ENCODE measurements around the gene SNX32. TPM values are rescaled to one million over a fixed set of nuclear protein-coding genes. Genes with fewer than 3 reads are reported as not detected.
A peak's percentile ranks its signal among the peaks of the same experiment; 100 is the strongest.

SNX32 gene
- total and polyA plus RNA-seq, 2 of the 13 experiments (the other 11 are each of a cell fraction or from before 2014, with no cell fraction given) = 0.09 to 0.34 TPM

DNA sequence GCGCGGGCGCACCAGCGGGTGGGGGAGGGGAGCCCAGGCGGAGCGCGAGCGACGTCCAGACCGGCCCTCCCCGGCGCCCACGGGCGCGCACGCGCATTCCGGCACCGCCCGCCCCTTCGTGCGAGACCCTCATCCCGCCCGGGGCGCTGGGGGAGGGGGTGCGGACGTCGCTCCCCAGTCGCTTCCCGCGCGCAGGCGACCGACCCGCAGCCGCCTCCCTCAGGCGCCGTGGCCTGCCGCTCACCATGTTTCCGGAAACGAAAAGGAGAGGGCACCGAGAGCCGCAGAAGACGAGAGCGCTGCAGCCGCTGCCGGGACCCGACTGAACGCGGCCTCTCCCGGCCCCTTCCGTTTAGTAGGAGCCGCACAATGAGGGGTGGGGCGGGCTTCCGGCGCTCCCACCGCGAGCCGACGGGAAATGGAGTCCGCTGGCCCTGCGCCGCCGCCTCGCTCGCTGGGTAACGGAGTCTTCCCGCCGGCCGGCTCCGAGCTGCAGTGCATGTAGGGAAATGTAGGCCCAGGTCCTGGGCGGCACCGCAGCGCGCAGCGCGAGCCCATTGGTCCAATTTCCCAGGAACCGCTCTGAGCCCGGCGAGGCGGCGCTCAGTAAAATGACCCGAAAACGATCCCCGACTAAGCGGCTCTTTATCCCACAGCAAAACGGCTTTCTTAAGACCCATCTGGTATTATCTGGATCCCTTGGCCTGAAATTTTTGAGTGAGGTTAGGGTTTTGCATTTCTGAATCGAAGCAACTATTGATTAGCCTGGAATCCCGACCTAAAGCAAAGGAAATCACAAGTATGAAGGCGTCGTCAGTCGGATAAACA lies 24.3 kb downstream of the SNX32 start, which contains the start of gene CFL1 (continued):
- TF ChIP-seq, protein P1, sequence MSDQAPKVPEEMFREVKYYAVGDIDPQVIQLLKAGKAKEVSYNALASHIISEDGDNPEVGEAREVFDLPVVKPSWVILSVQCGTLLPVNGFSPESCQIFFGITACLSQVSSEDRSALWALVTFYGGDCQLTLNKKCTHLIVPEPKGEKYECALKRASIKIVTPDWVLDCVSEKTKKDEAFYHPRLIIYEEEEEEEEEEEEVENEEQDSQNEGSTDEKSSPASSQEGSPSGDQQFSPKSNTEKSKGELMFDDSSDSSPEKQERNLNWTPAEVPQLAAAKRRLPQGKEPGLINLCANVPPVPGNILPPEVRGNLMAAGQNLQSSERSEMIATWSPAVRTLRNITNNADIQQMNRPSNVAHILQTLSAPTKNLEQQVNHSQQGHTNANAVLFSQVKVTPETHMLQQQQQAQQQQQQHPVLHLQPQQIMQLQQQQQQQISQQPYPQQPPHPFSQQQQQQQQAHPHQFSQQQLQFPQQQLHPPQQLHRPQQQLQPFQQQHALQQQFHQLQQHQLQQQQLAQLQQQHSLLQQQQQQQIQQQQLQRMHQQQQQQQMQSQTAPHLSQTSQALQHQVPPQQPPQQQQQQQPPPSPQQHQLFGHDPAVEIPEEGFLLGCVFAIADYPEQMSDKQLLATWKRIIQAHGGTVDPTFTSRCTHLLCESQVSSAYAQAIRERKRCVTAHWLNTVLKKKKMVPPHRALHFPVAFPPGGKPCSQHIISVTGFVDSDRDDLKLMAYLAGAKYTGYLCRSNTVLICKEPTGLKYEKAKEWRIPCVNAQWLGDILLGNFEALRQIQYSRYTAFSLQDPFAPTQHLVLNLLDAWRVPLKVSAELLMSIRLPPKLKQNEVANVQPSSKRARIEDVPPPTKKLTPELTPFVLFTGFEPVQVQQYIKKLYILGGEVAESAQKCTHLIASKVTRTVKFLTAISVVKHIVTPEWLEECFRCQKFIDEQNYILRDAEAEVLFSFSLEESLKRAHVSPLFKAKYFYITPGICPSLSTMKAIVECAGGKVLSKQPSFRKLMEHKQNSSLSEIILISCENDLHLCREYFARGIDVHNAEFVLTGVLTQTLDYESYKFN (CRISPR knock-in tag; conservative IDR thresholded peaks at IDR 0.05) = peak; percentile 47; the same call in 1 of the 2 replicates
- TF ChIP-seq NR2F2 (IDR thresholded peaks at IDR 0.05; ENCODE audit: borderline replicate concordance, low read depth) = no peak
- TF ChIP-seq, protein P2, sequence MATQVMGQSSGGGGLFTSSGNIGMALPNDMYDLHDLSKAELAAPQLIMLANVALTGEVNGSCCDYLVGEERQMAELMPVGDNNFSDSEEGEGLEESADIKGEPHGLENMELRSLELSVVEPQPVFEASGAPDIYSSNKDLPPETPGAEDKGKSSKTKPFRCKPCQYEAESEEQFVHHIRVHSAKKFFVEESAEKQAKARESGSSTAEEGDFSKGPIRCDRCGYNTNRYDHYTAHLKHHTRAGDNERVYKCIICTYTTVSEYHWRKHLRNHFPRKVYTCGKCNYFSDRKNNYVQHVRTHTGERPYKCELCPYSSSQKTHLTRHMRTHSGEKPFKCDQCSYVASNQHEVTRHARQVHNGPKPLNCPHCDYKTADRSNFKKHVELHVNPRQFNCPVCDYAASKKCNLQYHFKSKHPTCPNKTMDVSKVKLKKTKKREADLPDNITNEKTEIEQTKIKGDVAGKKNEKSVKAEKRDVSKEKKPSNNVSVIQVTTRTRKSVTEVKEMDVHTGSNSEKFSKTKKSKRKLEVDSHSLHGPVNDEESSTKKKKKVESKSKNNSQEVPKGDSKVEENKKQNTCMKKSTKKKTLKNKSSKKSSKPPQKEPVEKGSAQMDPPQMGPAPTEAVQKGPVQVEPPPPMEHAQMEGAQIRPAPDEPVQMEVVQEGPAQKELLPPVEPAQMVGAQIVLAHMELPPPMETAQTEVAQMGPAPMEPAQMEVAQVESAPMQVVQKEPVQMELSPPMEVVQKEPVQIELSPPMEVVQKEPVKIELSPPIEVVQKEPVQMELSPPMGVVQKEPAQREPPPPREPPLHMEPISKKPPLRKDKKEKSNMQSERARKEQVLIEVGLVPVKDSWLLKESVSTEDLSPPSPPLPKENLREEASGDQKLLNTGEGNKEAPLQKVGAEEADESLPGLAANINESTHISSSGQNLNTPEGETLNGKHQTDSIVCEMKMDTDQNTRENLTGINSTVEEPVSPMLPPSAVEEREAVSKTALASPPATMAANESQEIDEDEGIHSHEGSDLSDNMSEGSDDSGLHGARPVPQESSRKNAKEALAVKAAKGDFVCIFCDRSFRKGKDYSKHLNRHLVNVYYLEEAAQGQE (IDR thresholded peaks at IDR 0.05; ENCODE audit: borderline replicate concordance in 1 of 2, low read depth in 1 of 2, low read length in 2 of 2) = peak in 1 of 2 experiments; percentile 50; a peak in 1 of 4 replicates
- no peak for TF ChIP-seq ZBTB7A (CRISPR knock-in tag; IDR thresholded peaks at IDR 0.05)
- peak; percentile 76; the same call in 1 of the 2 replicates for TF ChIP-seq ZNF589 (CRISPR knock-in tag; conservative IDR thresholded peaks at IDR 0.05)
- TF ChIP-seq ZZZ3 (CRISPR knock-in tag; IDR thresholded peaks at IDR 0.05; ENCODE audit: borderline replicate concordance) = peak; percentile 52; the same call in 1 of the 2 replicates
- peak; percentile 23; the same call in 1 of the 2 replicates for TF ChIP-seq ZBTB7B (CRISPR knock-in tag; IDR thresholded peaks at IDR 0.05)
- TF ChIP-seq ZSCAN31 (CRISPR knock-in tag; IDR thresholded peaks at IDR 0.05; ENCODE audit: low read depth) = peak; percentile 80
- no peak for TF ChIP-seq NONO (IDR thresholded peaks at IDR 0.05)
- TF ChIP-seq NONO (CRISPR knock-in tag; conservative IDR thresholded peaks at IDR 0.05) = peak; percentile 67
- 0 out of 2 replicates have a peak, but pooled peaks have one; percentile 78 for TF ChIP-seq SMAD1 (CRISPR knock-in tag; IDR thresholded peaks at IDR 0.05; ENCODE audit: borderline replicate concordance, low read depth)
- peak; percentile 53; the same call in 1 of the 2 replicates for TF ChIP-seq ZNF761 (CRISPR knock-in tag; conservative IDR thresholded peaks at IDR 0.05)
- TF ChIP-seq ZC3H13 (CRISPR knock-in tag; IDR thresholded peaks at IDR 0.05) = peak; percentile 81; the same call in 1 of the 2 replicates
- TF ChIP-seq ZNF788 (CRISPR knock-in tag; IDR thresholded peaks at IDR 0.05; ENCODE audit: borderline replicate concordance) = peak; percentile 64; the same call in 1 of the 2 replicates
- TF ChIP-seq, protein P3, sequence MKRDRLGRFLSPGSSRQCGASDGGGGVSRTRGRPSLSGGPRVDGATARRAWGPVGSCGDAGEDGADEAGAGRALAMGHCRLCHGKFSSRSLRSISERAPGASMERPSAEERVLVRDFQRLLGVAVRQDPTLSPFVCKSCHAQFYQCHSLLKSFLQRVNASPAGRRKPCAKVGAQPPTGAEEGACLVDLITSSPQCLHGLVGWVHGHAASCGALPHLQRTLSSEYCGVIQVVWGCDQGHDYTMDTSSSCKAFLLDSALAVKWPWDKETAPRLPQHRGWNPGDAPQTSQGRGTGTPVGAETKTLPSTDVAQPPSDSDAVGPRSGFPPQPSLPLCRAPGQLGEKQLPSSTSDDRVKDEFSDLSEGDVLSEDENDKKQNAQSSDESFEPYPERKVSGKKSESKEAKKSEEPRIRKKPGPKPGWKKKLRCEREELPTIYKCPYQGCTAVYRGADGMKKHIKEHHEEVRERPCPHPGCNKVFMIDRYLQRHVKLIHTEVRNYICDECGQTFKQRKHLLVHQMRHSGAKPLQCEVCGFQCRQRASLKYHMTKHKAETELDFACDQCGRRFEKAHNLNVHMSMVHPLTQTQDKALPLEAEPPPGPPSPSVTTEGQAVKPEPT (CRISPR knock-in tag; IDR thresholded peaks at IDR 0.05; ENCODE audit: low read depth) = 0 out of 2 replicates have a peak, but pooled peaks have one; percentile 45
- TF ChIP-seq, protein P4, sequence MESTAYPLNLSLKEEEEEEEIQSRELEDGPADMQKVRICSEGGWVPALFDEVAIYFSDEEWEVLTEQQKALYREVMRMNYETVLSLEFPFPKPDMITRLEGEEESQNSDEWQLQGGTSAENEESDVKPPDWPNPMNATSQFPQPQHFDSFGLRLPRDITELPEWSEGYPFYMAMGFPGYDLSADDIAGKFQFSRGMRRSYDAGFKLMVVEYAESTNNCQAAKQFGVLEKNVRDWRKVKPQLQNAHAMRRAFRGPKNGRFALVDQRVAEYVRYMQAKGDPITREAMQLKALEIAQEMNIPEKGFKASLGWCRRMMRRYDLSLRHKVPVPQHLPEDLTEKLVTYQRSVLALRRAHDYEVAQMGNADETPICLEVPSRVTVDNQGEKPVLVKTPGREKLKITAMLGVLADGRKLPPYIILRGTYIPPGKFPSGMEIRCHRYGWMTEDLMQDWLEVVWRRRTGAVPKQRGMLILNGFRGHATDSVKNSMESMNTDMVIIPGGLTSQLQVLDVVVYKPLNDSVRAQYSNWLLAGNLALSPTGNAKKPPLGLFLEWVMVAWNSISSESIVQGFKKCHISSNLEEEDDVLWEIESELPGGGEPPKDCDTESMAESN (CRISPR knock-in tag; conservative IDR thresholded peaks at IDR 0.05) = peak; percentile 29; the same call in 1 of the 2 replicates
